Ovary (tissue), 9 donors: ENCODE results near the gene LMF1. TPM values are rescaled to one million over a fixed set of nuclear protein-coding genes. Genes with fewer than 3 reads are reported as not detected.
"Not testable (repeated sequence)": the region's sequence is repeated elsewhere in the genome, so short reads cannot be mapped to it uniquely, and the experiment has no call there.

Experiments used
- DNase-seq, 5 donors: peaks; one replicate each; pipeline ENCODE4 v3.0.0-alpha.2; 2019 to 2020
- H3K27ac ChIP-seq, 2 donors: fragments of 200-600 bp; one replicate each; pipeline versions ENCODE4 v1.5.1 to v1.8.0; 2019 to 2022
- H3K27me3 ChIP-seq: fragments of 200-600 bp; one replicate; pipeline ENCODE4 v1.8.0; 2022
- H3K36me3 ChIP-seq: fragments of 200-600 bp; sonication (generic); one replicate; pipeline ENCODE4 v1.5.1; 2019
- H3K4me1 ChIP-seq: one replicate; pipeline ENCODE4 v1.8.1; 2013; ENCODE audit warnings: mild to moderate bottlenecking, moderate library complexity; ENCODE audit not compliant: insufficient read depth
- H3K4me3 ChIP-seq: fragments of 200-600 bp; sonication (generic); one replicate; pipeline ENCODE4 v1.5.1; 2017
- H3K9me3 ChIP-seq, 2 donors: fragments of 200-600 bp in 1 of 2; sonication (generic) in 1 of 2; one replicate each; pipeline versions ENCODE4 v1.5.1 to v1.8.1; 2013 to 2019; ENCODE audit warnings: mild to moderate bottlenecking in 1 of 2, moderate library complexity in 1 of 2
- CTCF ChIP-seq, 3 donors: fragments of 450-650 bp in 2 of 3; fragments of 200-600 bp in 1 of 3; IDR thresholded peaks; one replicate each; pipeline versions ENCODE4 v1.5.1 to v1.8.0; 2016 to 2022; ENCODE audit warnings: antibody characterized with exemption in 3 of 3, mild to moderate bottlenecking in 1 of 3
- EP300 ChIP-seq: sonication (generic); formaldehyde crosslinking; IDR thresholded peaks from one replicate; pipeline ENCODE4 v1.6.1; 2017; ENCODE audit warnings: antibody characterized with exemption
- POLR2A ChIP-seq: fragments of 450-650 bp; IDR thresholded peaks from one replicate; pipeline ENCODE4 v1.6.1; 2017; ENCODE audit warnings: antibody characterized with exemption, mild to moderate bottlenecking, moderate library complexity
- WGBS, 3 donors: extraction: QIAGEN DNeasy Blood & Tissue Kit in 1 of 3; methylation state at CpG; one replicate each; pipeline versions ENCODE4 v1.1.5 to v1.1.7; 2013 to 2017; 5-methylcytosine and 5-hydroxymethylcytosine counted together
- intact Hi-C, 4 donors: fragments of 100-400 bp; cut with DNase I; formaldehyde crosslinking; loops; one replicate each; pipeline versions ENCODE4 v1.11.0 to v1.15.1; 2022 to 2023
- polyA plus RNA-seq, 2 donors: library from polyadenylated mRNA; stranded (reverse); fragments of 200-250 nt in 1 of 2; fragments of 350-450 nt in 1 of 2; fragmentation: Illumina TruSeq in 1 of 2; extraction: RNeasy Lipid Tissue Mini Kit (QIAGEN cat#74804) in 1 of 2; gene quantifications; one replicate each; pipeline ENCODE4 v1.2.3, GENCODE V29; 2013 to 2014
- total RNA-seq, 7 donors: library from RNA; depleted of rRNA in 2 of 7; stranded (reverse); fragments of >200 nt in 2 of 7; fragmentation: NEBNext Ultra II Directional in 3 of 7; extraction: Animal tissue kit (Norgen Biotek cat#: 25700) in 3 of 7; gene quantifications; one replicate each; pipeline versions ENCODE4 v1.1.0 to v1.2.4, GENCODE V29; 2016 to 2023
- donor health status: DM: no; HTN: no; CAD: no; lungs with moderate emphysema.
- donor health status: DM: no; HTN: no; CAD: no.
- donor health status: Bipolar disorder and iron deficiency.
- donor health status: DM: yes; HTN: yes; CAD: no.
- donor health status: DM: no; HTN: no; CAD: no.
- donor health status: DM: yes; HTN: yes; CAD: no.

LMF1 gene
- total and polyA plus RNA-seq, 9 donors = 7.8 to 31.9 (median 23.6) TPM

- H3K4me1 ChIP-seq = no peaks in the 10 kb centered on the region
- no peaks in the 10 kb centered on the region for H3K36me3 ChIP-seq
- TF ChIP-seq CTCF (IDR thresholded peaks at IDR 0.05) (no peak), EP300 (no peak), POLR2A (no peak)
- H3K27ac ChIP-seq = no peak overlapping the region
- H3K4me3 ChIP-seq = no peak overlapping the region
- DNase-seq = no peak
- WGBS, 3 donors = 62 to 77% (median 64%) methylated on average over 20 to 24 of the region's 24 CpGs
- no peaks in the 10 kb centered on the region for H3K9me3 ChIP-seq
- no peaks in the 10 kb centered on the region for H3K27me3 ChIP-seq
- intact Hi-C loops = no loop called here
These were observed 131.0 kb downstream of the LMF1 start for GRCh38 chr16:839643-840408.

- WGBS, 3 donors = 23 to 70% (median 30%) methylated on average over 14 of the region's 14 CpGs
- intact Hi-C loops = no loop called here
- no peaks in the 10 kb centered on the region for H3K27me3 ChIP-seq
These were observed 132.0 kb downstream of the LMF1 start for GRCh38 chr16:838741-839140.

GRCh38 chr16:836822-837221 is 134.0 kb downstream of the LMF1 start:
- DNase-seq, H3K27ac ChIP-seq, H3K36me3 ChIP-seq, H3K27me3 ChIP-seq, H3K4me1 ChIP-seq, H3K4me3 ChIP-seq, intact Hi-C loops: not testable (repeated sequence)
- 89 to 93% (median 92%) methylated on average over 3 of the region's 3 CpGs for WGBS, 3 donors
- peaks cover 0 to 14% of the 10 kb centered on the region in 2 donors for H3K9me3 ChIP-seq

More at GRCh38 chr16:838741-839140, 132.0 kb downstream of the LMF1 start:
- Histone ChIP-seq H3K4me3 (no peak overlapping the region), H3K36me3 (no peaks in the 10 kb centered on the region), H3K4me1 (no peaks in the 10 kb centered on the region), H3K27ac (no peak overlapping the region), H3K9me3 (peaks cover 0 to 8% of the 10 kb centered on the region in 2 donors)
- no peak for DNase-seq
- TF ChIP-seq EP300 (no peak), POLR2A (no peak), CTCF (IDR thresholded peaks at IDR 0.05) (no peak)

- H3K4me1 ChIP-seq = no peaks in the 10 kb centered on the region
- intact Hi-C loops = no loop called here
- no peaks in the 10 kb centered on the region for H3K36me3 ChIP-seq
- no peaks in the 10 kb centered on the region for H3K27me3 ChIP-seq
- 87 to 91% (median 88%) methylated on average over 4 of the region's 4 CpGs for WGBS, 3 donors
- no peak overlapping the region for H3K27ac ChIP-seq
- H3K4me3 ChIP-seq = no peak overlapping the region
- TF ChIP-seq EP300 = no peak
- TF ChIP-seq POLR2A = no peak
- no peak for TF ChIP-seq CTCF (IDR thresholded peaks at IDR 0.05)
- DNase-seq = no peak
- H3K9me3 ChIP-seq = peaks cover 0 to 14% of the 10 kb centered on the region in 2 donors
These were observed 134.6 kb downstream of the LMF1 start for GRCh38 chr16:836221-836620.

DNA sequence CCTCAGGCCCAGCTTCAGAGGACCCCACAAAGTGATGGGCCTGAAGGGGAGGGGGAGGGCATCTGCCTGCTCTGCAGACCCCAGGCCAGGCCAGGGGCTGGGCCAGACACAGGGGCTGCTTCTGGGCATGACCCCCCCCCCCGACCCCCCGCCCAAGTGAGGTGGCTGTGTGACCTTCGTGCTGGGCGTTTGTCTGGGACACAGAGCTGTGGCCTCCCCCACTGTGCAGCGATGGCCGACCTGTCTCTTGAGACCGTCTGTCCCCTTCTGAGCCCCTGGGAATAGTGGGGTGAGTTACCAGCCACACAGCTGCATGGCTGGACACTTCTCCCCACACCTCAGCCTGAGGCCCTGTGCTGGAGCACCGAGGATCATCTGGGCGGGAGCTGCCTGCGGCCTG is 135.4 kb downstream of the LMF1 start:
- DNase-seq = no peak
- no peak for TF ChIP-seq EP300
- TF ChIP-seq CTCF (IDR thresholded peaks at IDR 0.05) = no peak
- Histone ChIP-seq H3K4me1 (no peaks in the 10 kb centered on the region), H3K27me3 (no peaks in the 10 kb centered on the region), H3K27ac (no peak overlapping the region), H3K36me3 (no peaks in the 10 kb centered on the region), H3K9me3 (peaks cover 0 to 14% of the 10 kb centered on the region in 2 donors), H3K4me3 (no peak overlapping the region)
- WGBS, 3 donors = 86 to 95% (median 87%) methylated on average over 10 of the region's 10 CpGs
- intact Hi-C loops = no loop called here
